Aorta (tissue), 5 donors: Measurements from ENCODE around the gene PRKN. TPM values are rescaled to one million over a fixed set of nuclear protein-coding genes. Genes with fewer than 3 reads are reported as not detected.

Source experiments
- ATAC-seq: fragments of 200-7000 bp; cut with Tn5 transposase; one replicate; pipeline ENCODE4 v1.9.1; 2022; ENCODE audit warnings: moderate library complexity; ENCODE audit not compliant: low FRiP score
- DNase-seq, 2 donors: peaks; one replicate each; pipeline ENCODE4 v3.0.0-alpha.2; 2020
- H3K27ac ChIP-seq, 2 donors: one replicate each; pipeline ENCODE4 v1.5.1; 2013; ENCODE audit warnings: low read length in 2 of 2, mild to moderate bottlenecking in 2 of 2, moderate library complexity in 2 of 2, control low read depth in 1 of 2, inconsistent platforms in 1 of 2, low read depth in 1 of 2
- H3K27me3 ChIP-seq, 2 donors: one replicate each; pipeline ENCODE4 v1.6.1; 2013; ENCODE audit warnings: control low read depth in 1 of 2, low read length in 1 of 2, mild to moderate bottlenecking in 1 of 2, moderate library complexity in 1 of 2; ENCODE audit not compliant: insufficient read depth in 2 of 2, control insufficient read depth in 1 of 2
- H3K36me3 ChIP-seq, 2 donors: one replicate each; pipeline ENCODE4 v1.6.1; 2013; ENCODE audit warnings: control low read depth in 1 of 2, low read length in 1 of 2, mild to moderate bottlenecking in 1 of 2; ENCODE audit not compliant: insufficient read depth in 2 of 2, control insufficient read depth in 1 of 2
- H3K4me1 ChIP-seq, 2 donors: one replicate each; pipeline ENCODE4 v1.6.1; 2013; ENCODE audit warnings: low read length in 2 of 2, control low read depth in 1 of 2, mild to moderate bottlenecking in 1 of 2, moderate library complexity in 1 of 2; ENCODE audit not compliant: insufficient read depth in 2 of 2, control insufficient read depth in 1 of 2
- H3K4me3 ChIP-seq, 2 donors: one replicate each; pipeline ENCODE4 v1.5.1; 2013; ENCODE audit warnings: low read length in 2 of 2, control low read depth in 1 of 2, mild to moderate bottlenecking in 1 of 2
- H3K9me3 ChIP-seq: one replicate; pipeline ENCODE4 v1.6.1; 2013; ENCODE audit warnings: mild to moderate bottlenecking, low read length; ENCODE audit not compliant: control insufficient read depth
- WGBS, 2 donors: extraction: QIAGEN DNeasy Blood & Tissue Kit; methylation state at CpG; one replicate each; pipeline ENCODE4 v1.1.7; 2013; 5-methylcytosine and 5-hydroxymethylcytosine counted together
- intact Hi-C, 2 donors: fragments of 100-400 bp; cut with DNase I; formaldehyde crosslinking; loops; one replicate each; pipeline versions ENCODE4 v1.14.2 to v1.15.0; 2022
- polyA plus RNA-seq, 2 donors: library from polyadenylated mRNA; stranded (reverse); fragments of 200-250 nt; gene quantifications; one replicate each; pipeline ENCODE4 v1.2.3, GENCODE V29; 2013
- total RNA-seq, 2 donors: library from RNA; stranded (reverse); fragmentation: NEBNext Ultra II Directional; extraction: Animal tissue kit (Norgen Biotek cat#: 25700); gene quantifications; one replicate each; pipeline ENCODE4 v1.2.1, GENCODE V29; 2021
- donor health status: healthy with polysubstance abuse.
- donor health status: Bipolar disorder and iron deficiency.
- donor health status: DM: no; HTN: no; CAD: no.
- donor health status: DM: no; HTN: no; CAD: no.
- donor health status: DM: yes; HTN: yes; CAD: no.

PRKN gene
- total and polyA plus RNA-seq, 4 donors: 1.0 to 17.3 (median 5.7) TPM

- Histone ChIP-seq H3K4me1 (no peaks in the 10 kb centered on the region), H3K27me3 (no peaks in the 10 kb centered on the region), H3K36me3 (no peaks in the 10 kb centered on the region), H3K4me3 (no peak overlapping the region), H3K9me3 (no peaks in the 10 kb centered on the region), H3K27ac (no peak overlapping the region)
- ATAC-seq (no peak), DNase-seq (no peak)
- intact Hi-C loops: no loop called here
- 59 to 63% methylated on average over 16 of the region's 16 CpGs for WGBS, 2 donors
These were observed 1304.6 kb downstream of the PRKN start for GRCh38 chr6:161422710-161423680.

DNA sequence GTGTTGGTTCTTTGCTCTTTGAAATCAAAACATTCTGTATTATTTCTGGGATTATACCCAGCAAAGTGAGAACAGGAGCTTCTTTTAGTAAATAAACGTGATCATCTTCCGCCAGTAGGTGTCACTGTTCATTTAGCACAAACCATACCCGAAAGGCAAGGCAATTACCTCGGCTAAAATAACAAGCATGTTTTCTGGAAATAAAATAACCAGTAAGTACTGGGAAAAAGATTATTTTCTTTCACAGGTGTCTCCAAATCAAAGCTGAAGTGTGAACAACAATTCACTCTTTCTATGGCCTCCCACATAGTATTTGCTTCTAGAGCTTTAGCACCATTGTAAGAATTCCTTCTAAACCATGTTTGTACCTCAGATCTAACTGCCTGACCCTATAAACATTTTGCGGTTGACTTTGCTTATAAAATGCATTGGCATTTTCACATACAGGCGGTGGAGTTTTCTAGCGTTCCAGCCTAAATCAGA lies 1309.1 kb downstream of the PRKN start:
- 15% methylated on average over 7 of the region's 7 CpGs for WGBS, 2 donors
- Histone ChIP-seq H3K4me3 (no peak overlapping the region), H3K4me1 (no peaks in the 10 kb centered on the region), H3K9me3 (no peaks in the 10 kb centered on the region), H3K27ac (no peak overlapping the region), H3K27me3 (no peaks in the 10 kb centered on the region), H3K36me3 (no peaks in the 10 kb centered on the region)
- peak; percentile 72 for ATAC-seq
- DNase-seq: no peak
- intact Hi-C loops: loop anchor here (5.0 to 10.0 kb wide), 2 partner anchors 274 to 276 kb away; no protein-coding TSS in a partner anchor

- Histone ChIP-seq H3K4me1 (no peaks in the 10 kb centered on the region), H3K4me3 (no peak overlapping the region), H3K27ac (no peak overlapping the region), H3K36me3 (no peaks in the 10 kb centered on the region), H3K27me3 (no peaks in the 10 kb centered on the region), H3K9me3 (no peaks in the 10 kb centered on the region)
- ATAC-seq (no peak), DNase-seq (no peak)
- intact Hi-C loops: loop anchor here (5.0 to 10.0 kb wide), 2 partner anchors 274 to 277 kb away; no protein-coding TSS in a partner anchor
- WGBS, 2 donors: 7 to 16% methylated on average over 8 of the region's 8 CpGs
These were observed 1309.7 kb downstream of the PRKN start for GRCh38 chr6:161417717-161418462.

GRCh38 chr6:161415302-161415855 lies 1312.2 kb downstream of the PRKN start:
- H3K36me3 ChIP-seq: no peaks in the 10 kb centered on the region
- H3K27me3 ChIP-seq: no peaks in the 10 kb centered on the region
- intact Hi-C loops: loop anchor here (5.0 to 10.0 kb wide), 2 partner anchors 277 to 279 kb away; no protein-coding TSS in a partner anchor
- ATAC-seq (no peak), DNase-seq (no peak)
- H3K4me1 ChIP-seq: no peaks in the 10 kb centered on the region
- no peaks in the 10 kb centered on the region for H3K9me3 ChIP-seq
- H3K4me3 ChIP-seq: no peak overlapping the region
- no peak overlapping the region for H3K27ac ChIP-seq
- WGBS, 2 donors: 75 to 85% methylated on average over 14 to 17 of the region's 17 CpGs

DNA sequence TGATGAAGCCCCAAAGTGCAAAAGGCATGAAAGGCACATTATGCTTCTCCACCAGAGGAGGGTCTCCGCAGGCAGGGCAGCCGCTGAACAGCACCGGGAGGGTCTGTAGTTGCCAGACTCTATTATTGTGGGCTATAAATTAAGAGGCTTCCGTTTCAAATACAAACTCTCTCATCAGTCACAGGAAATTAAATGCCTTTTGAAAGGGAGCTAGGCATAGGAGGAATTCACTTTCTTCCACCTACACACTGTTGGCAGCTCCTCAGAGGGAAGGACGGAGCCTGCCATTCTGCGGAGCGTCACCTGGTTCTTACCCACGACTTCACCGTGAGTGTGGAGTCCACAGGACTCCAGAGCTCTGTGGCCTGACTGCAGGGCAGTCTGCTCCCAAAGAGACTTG lies 1312.9 kb downstream of the PRKN start:
- Histone ChIP-seq H3K4me3 (no peak overlapping the region), H3K4me1 (no peaks in the 10 kb centered on the region), H3K27me3 (no peaks in the 10 kb centered on the region), H3K27ac (no peak overlapping the region), H3K36me3 (no peaks in the 10 kb centered on the region), H3K9me3 (no peaks in the 10 kb centered on the region)
- intact Hi-C loops: loop anchor here (5.0 to 10.0 kb wide), 2 partner anchors 278 to 280 kb away; no protein-coding TSS in a partner anchor
- 81 to 86% methylated on average over 9 of the region's 9 CpGs for WGBS, 2 donors
- DNase-seq: no peak
- ATAC-seq: no peak

DNA sequence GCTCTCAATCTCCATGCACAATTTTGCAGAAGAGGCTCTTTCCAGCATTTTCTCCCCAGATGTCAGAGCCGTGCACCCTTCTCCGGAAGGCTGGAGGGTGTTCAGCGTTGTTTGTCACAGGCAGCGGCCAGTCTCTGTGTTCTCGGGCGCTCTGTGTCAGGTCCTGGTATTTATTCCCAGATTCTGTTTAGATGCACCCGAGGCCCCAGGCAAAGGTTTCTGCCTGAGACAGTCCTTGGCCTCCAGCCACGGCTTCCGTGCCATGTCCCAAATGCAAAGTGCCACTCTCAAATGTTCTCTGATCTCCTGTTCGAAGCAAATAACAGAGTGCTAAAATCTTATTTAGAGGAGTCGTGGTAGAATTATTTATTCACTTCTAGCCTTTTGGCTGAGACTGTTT lies 1313.4 kb downstream of the PRKN start:
- no peaks in the 10 kb centered on the region for H3K27me3 ChIP-seq
- no peaks in the 10 kb centered on the region for H3K9me3 ChIP-seq
- H3K36me3 ChIP-seq: no peaks in the 10 kb centered on the region
- no peak for DNase-seq
- H3K4me3 ChIP-seq: no peak overlapping the region
- 89 to 91% methylated on average over 11 of the region's 11 CpGs for WGBS, 2 donors
- no peak for ATAC-seq
- no peaks in the 10 kb centered on the region for H3K4me1 ChIP-seq
- no peak overlapping the region for H3K27ac ChIP-seq
- intact Hi-C loops: loop anchor here in 1 of 2 donors (10.0 kb wide), 1 partner anchor 281 kb away; no protein-coding TSS in a partner anchor

GRCh38 chr6:161413355-161413771 lies 1314.2 kb downstream of the PRKN start:
- Histone ChIP-seq H3K9me3 (no peaks in the 10 kb centered on the region), H3K4me1 (no peaks in the 10 kb centered on the region), H3K36me3 (no peaks in the 10 kb centered on the region), H3K27me3 (no peaks in the 10 kb centered on the region), H3K27ac (no peak overlapping the region), H3K4me3 (no peak overlapping the region)
- intact Hi-C loops: loop anchor here in 1 of 2 donors (10.0 kb wide), 1 partner anchor 281 kb away; no protein-coding TSS in a partner anchor
- WGBS, 2 donors: 82 to 89% methylated on average over 9 of the region's 9 CpGs
- ATAC-seq (no peak), DNase-seq (no peak)

DNA sequence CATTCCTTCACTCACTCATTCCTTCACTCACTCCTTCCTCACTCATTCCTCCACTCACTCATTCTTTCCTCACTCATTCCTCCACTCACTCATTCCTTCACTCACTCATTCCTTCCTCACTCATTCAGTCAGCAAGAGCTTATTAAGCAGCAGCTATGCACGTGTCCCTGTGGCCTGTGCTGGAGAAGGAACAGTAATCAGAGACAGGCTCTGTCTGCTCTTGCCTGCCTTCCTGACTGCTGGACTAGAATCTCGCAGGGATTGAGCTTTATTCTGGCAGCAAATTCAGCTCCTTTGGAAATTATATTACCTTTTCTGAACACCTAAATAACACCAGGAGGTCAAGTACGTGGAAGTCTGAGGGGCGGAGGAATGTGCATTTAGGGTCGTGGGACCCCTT lies 1314.8 kb downstream of the PRKN start:
- intact Hi-C loops: loop anchor here in 1 of 2 donors (10.0 kb wide), 1 partner anchor 282 kb away; no protein-coding TSS in a partner anchor
- Histone ChIP-seq H3K36me3 (no peaks in the 10 kb centered on the region), H3K4me3 (no peak overlapping the region), H3K27me3 (no peaks in the 10 kb centered on the region), H3K27ac (no peak overlapping the region), H3K9me3 (no peaks in the 10 kb centered on the region), H3K4me1 (no peaks in the 10 kb centered on the region)
- ATAC-seq (no peak), DNase-seq (no peak)
- 87% methylated on average over 5 of the region's 5 CpGs for WGBS, 2 donors
